Endothelial cell of umbilical vein (primary cell): ENCODE measurements around the gene CZIB. TPM values are rescaled to one million over a fixed set of nuclear protein-coding genes. Genes with fewer than 3 reads are reported as not detected.

Source experiments
- BruUV-seq: library from RNA; stranded (reverse); fragments of 400-500 nt; replicated peaks from 2 replicates; lab custom pipeline; 2021; lab: Mats Ljungman, UMichigan
- CTCF ChIA-PET: fragments of 300-600, 350-600 bp; sonication (Branson Sonifier 250); formaldehyde crosslinking; loops from one replicate; lab custom pipeline; 2021; ENCODE audit warnings: antibody characterized with exemption, inconsistent platforms; lab: Charles Lee
- POLR2A ChIA-PET: fragments of 300-600, 350-600 bp; sonication (Branson Sonifier 250); formaldehyde crosslinking; loops from one replicate; lab custom pipeline; 2021; ENCODE audit warnings: antibody characterized with exemption, inconsistent platforms; lab: Charles Lee
- DNase-seq: peaks from one replicate; pipeline ENCODE4 v3.0.0-alpha.2; 2011; ENCODE audit warnings: low read depth, low spot score
- FAIRE-seq: peaks from 2 replicates; lab custom pipeline; 2011; peaks lifted over from hg19 to GRCh38; lab: Jason Lieb, UNC
- H2AFZ ChIP-seq: 2 replicates; pipeline ENCODE4 v1.6.0; 2012; ENCODE audit warnings: low read depth, low read length, control low read depth, inconsistent platforms
- H3K27ac ChIP-seq: 2 replicates; pipeline ENCODE4 v1.5.1; 2011; ENCODE audit warnings: low read depth, mild to moderate bottlenecking, control low read depth, low read length, moderate library complexity; ENCODE audit not compliant: insufficient read depth
- H3K27me3 ChIP-seq, 2 experiments: 2 replicates each; pipeline versions ENCODE4 v1.6.0 to v1.6.1; 2011; ENCODE audit warnings: low read length in 2 of 2, mixed read lengths in 1 of 2; ENCODE audit not compliant: control insufficient read depth in 2 of 2, insufficient read depth in 2 of 2
- H3K36me3 ChIP-seq, 2 experiments: 2 replicates in 1 of 2; 3 replicates in 1 of 2; pipeline ENCODE4 v1.5.1; 2011; ENCODE audit warnings: low read length in 2 of 2, mild to moderate bottlenecking in 1 of 2, moderate library complexity in 1 of 2; ENCODE audit not compliant: control insufficient read depth in 2 of 2, insufficient read depth in 2 of 2; ENCODE audit errors: extremely low read depth in 1 of 2
- H3K4me1 ChIP-seq: 3 replicates; pipeline ENCODE4 v1.5.1; 2011; ENCODE audit warnings: mild to moderate bottlenecking, low read length; ENCODE audit not compliant: control insufficient read depth, insufficient read depth; ENCODE audit errors: extremely low read depth
- H3K4me2 ChIP-seq: 2 replicates; pipeline ENCODE4 v1.6.1; 2011; ENCODE audit warnings: low read length, control low read depth, mixed read lengths; ENCODE audit not compliant: insufficient read depth
- H3K4me3 ChIP-seq, 3 experiments: fragments of 200-600 bp in 1 of 3; sonication (generic), shearing (Covaris generic) in 1 of 3; replicated peaks in 1 of 3; 2 replicates each; pipeline ENCODE4 v1.5.1; 2011 to 2016; ENCODE audit warnings: control low read depth in 3 of 3, low read length in 3 of 3, mild to moderate bottlenecking in 2 of 3, inconsistent platforms in 1 of 3, low read depth in 1 of 3, moderate library complexity in 1 of 3; ENCODE audit not compliant: insufficient read depth in 1 of 3
- H3K79me2 ChIP-seq: 2 replicates; pipeline ENCODE4 v1.6.0; 2012; ENCODE audit warnings: low read length, inconsistent platforms; ENCODE audit not compliant: control insufficient read depth, insufficient read depth
- H3K9ac ChIP-seq: replicated peaks from 2 replicates; pipeline ENCODE3; 2011; ENCODE audit warnings: low read length, control low read depth; ENCODE audit not compliant: insufficient read depth; ENCODE audit errors: extremely low read depth
- H3K9me1 ChIP-seq: replicated peaks from 3 replicates; pipeline ENCODE4 v1.6.0; 2011; ENCODE audit warnings: mild to moderate bottlenecking, low read length; ENCODE audit not compliant: control insufficient read depth, insufficient read depth; ENCODE audit errors: extremely low read depth
- H3K9me3 ChIP-seq: replicated peaks from 2 replicates; pipeline ENCODE4 v1.5.1; 2012; ENCODE audit warnings: low read length, inconsistent platforms; ENCODE audit not compliant: control insufficient read depth, insufficient read depth
- H4K20me1 ChIP-seq: replicated peaks from 2 replicates; pipeline ENCODE3; 2011; ENCODE audit warnings: mild to moderate bottlenecking, low read length; ENCODE audit not compliant: control insufficient read depth, insufficient read depth; ENCODE audit errors: extremely low read depth
- CTCF ChIP-seq, 2 donors: IDR thresholded peaks; 1 replicate in 1 of 2; 2 replicates in 1 of 2; pipeline ENCODE4 v1.5.1; 2011; ENCODE audit warnings: low read length in 2 of 2, mild to moderate bottlenecking in 2 of 2, moderate library complexity in 2 of 2, control low read depth in 1 of 2, inconsistent platforms in 1 of 2, low read depth in 1 of 2; ENCODE audit not compliant: insufficient read depth in 1 of 2; ENCODE audit errors: extremely low read depth in 1 of 2
- EZH2 ChIP-seq: IDR thresholded peaks from 2 replicates; pipeline ENCODE4 v1.6.1; 2012; ENCODE audit warnings: borderline replicate concordance, low read depth, mild to moderate bottlenecking, moderate library complexity, low read length, inconsistent platforms; ENCODE audit not compliant: severe bottlenecking
- FOS ChIP-seq: IDR thresholded peaks from 2 replicates; pipeline ENCODE4 v1.6.1; 2011; ENCODE audit warnings: mild to moderate bottlenecking, low read length, moderate library complexity, borderline replicate concordance; ENCODE audit not compliant: insufficient read depth
- GATA2 ChIP-seq: IDR thresholded peaks from 2 replicates; pipeline ENCODE4 v1.7.0; 2011; ENCODE audit warnings: low read depth, mild to moderate bottlenecking, moderate library complexity, mixed read lengths, low read length; ENCODE audit not compliant: insufficient read length, insufficient read depth
- JUN ChIP-seq: IDR thresholded peaks from 2 replicates; pipeline ENCODE4 v1.6.1; 2011; ENCODE audit warnings: borderline replicate concordance, low read depth; ENCODE audit not compliant: insufficient read length, insufficient read depth
- MAX ChIP-seq: IDR thresholded peaks from 2 replicates; pipeline ENCODE4 v1.6.1; 2011; ENCODE audit not compliant: insufficient read depth, insufficient read length
- MYC ChIP-seq: IDR thresholded peaks from one replicate; pipeline ENCODE4 v1.6.1; 2011; ENCODE audit warnings: mild to moderate bottlenecking, low read depth, low read length
- POLR2A ChIP-seq: IDR thresholded peaks from 2 replicates; pipeline ENCODE4 v1.6.1; 2012; ENCODE audit warnings: low read depth, mild to moderate bottlenecking, control low read depth, low read length
- POLR2AphosphoS5 ChIP-seq: IDR thresholded peaks from 2 replicates; pipeline ENCODE4 v1.6.1; 2012; ENCODE audit warnings: low read depth, mild to moderate bottlenecking, control low read depth, low read length, moderate library complexity; ENCODE audit not compliant: insufficient read depth
- dilution Hi-C: fragments of 300-500 bp; cut with MboI; formaldehyde crosslinking; loops from one replicate; pipeline ENCODE4 v1.15.0; 2019; ENCODE audit warnings: low sequenced_read_pairs; ENCODE audit not compliant: extremely low pct_ligation_motif_present
- intact Hi-C: fragments of 100-400 bp; cut with micrococcal nuclease; formaldehyde crosslinking; loops from one replicate; pipeline ENCODE4 v1.10.0; 2022
- polyA plus RNA-seq, 4 experiments: library from polyadenylated mRNA; depleted of rRNA in 3 of 4; stranded (reverse) in 3 of 4; unstranded in 1 of 4; fragments of >200 nt; gene quantifications; 2 replicates each; pipeline versions ENCODE4 v1.2.1 to v1.2.3, GENCODE V29; 2011 to 2012; ENCODE audit warnings: missing spikeins in 1 of 4
- total RNA-seq: library from RNA; stranded (reverse); gene quantifications from 2 replicates; pipeline ENCODE4 v1.2.3, GENCODE V29; 2021

The CZIB gene
- total and polyA plus RNA-seq, 2 donors (not counting 3 experiments of a cell fraction or from before 2014, with no cell fraction given) = 60.1 to 65.9 TPM

DNA sequence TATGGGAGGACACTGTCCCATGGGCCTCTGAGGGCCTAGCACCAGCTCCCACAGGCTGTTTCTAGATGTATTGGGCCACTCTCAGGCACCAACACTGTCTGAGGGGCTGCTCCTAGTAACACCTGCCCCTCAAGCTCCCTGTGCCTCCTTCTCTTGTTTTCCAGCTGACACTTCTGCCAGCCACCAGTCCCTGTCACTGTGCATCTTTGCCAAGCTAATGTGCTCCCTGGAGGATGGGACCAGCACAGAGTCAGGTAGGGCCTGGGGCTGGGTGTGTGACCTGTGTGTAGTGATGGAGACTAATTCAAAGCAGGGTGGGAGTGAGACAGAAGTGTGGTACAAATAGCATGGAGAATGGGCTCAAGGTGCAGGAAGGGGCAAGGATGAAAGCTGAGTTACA lies 47.3 kb upstream of the CZIB start:
- no peak overlapping the region for H3K4me2 ChIP-seq
- BruUV-seq = no TSS peak
- no peak overlapping the region for H3K27ac ChIP-seq
- no peak for FAIRE-seq
- intact Hi-C loops = no loop called here
- no peak for TF ChIP-seq MAX
- TF ChIP-seq POLR2A = no peak
- TF ChIP-seq FOS = no peak
- no peak for TF ChIP-seq GATA2
- no peak for TF ChIP-seq POLR2AphosphoS5
- no peak for TF ChIP-seq CTCF (IDR thresholded peaks at IDR 0.05; ENCODE audit: extremely low read depth in 1 of 2, insufficient read depth in 1 of 2, low read depth in 1 of 2, low read length in 2 of 2)
- no peak for TF ChIP-seq JUN
- TF ChIP-seq MYC = no peak
- no peak for TF ChIP-seq EZH2
- H2AFZ ChIP-seq = no peak overlapping the region
- H3K36me3 ChIP-seq = peaks cover 6 to 10% of the 10 kb centered on the region in 2 experiments
- H3K4me1 ChIP-seq = no peaks in the 10 kb centered on the region
- no peaks in the 10 kb centered on the region for H3K27me3 ChIP-seq
- ChIA-PET POLR2A (no interaction called here), CTCF (interaction anchor here (1.1 to 1.5 kb wide), 3 partner anchors 11 to 128 kb away, joined by 4 read pairs; no protein-coding TSS in a partner anchor)
- DNase-seq = no peak
- H3K4me3 ChIP-seq = no peak overlapping the region
- H3K9me3 ChIP-seq = no peaks in the 10 kb centered on the region
- no peaks in the 10 kb centered on the region for H4K20me1 ChIP-seq
- no peaks in the 10 kb centered on the region for H3K9me1 ChIP-seq
- no peaks in the 10 kb centered on the region for H3K79me2 ChIP-seq
- no peak overlapping the region for H3K9ac ChIP-seq
- dilution Hi-C loops = no loop called here
